ENCODE data around the gene RALGDS.

DNA sequence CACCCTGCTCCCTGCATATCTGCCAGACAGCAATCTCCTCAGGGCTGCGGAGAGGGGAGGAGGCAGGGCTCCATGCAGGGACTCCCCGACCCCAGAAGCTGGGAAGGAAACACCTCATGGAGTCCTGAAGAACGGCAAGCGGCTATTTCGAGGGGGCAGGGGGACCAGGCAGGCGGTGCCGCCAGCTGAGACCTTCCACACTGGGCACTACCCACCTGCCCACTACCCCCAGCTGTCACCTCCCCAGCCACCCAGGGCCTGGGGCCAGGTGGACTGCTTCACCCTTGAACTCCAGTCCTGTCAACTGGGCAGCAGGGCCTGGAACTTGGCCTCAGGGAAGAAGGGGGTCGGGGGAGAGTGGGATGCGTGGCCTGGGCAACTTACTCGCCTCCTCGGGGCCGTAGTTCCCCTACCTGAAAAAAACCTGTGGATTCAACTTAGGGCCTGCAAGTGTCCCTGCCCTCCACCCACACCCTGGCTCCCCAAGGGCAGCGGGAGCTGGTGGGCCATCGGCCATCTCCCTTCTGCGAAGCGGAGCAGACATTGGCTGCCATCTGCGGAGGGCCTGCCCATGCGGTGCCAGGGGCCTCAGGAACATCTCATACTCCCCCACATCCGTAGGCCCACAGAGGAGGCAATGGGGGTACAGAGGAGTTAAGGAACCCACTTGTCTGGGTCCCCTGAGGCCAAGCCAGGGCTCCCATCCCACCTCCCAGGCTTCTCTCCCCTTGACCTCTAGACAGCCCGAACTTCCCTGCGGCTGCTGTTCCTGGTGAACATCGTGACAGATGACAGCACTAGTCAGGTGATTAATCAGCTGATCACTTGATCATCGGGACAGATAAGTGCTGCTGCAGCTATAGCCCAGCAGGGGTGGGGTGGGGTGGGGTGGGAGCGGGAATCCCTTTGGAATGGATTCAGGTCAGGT lies 18.5 kb upstream of the RALGDS start:
- TF ChIP-seq ARNT (IDR thresholded peaks at IDR 0.05) (no peak), BHLHE40 (IDR thresholded peaks at IDR 0.05; ENCODE audit: borderline replicate concordance) (no peak), SP1 (IDR thresholded peaks at IDR 0.05) (no peak), ELF4 (IDR thresholded peaks at IDR 0.05) (no peak), FOXM1 (IDR thresholded peaks at IDR 0.05; ENCODE audit: borderline replicate concordance) (no peak), LEF1 (IDR thresholded peaks at IDR 0.05; ENCODE audit: borderline replicate concordance) (no peak), TARDBP (IDR thresholded peaks at IDR 0.05) (no peak), NFRKB (IDR thresholded peaks at IDR 0.05) (no peak)
- TF ChIP-seq, protein P1, sequence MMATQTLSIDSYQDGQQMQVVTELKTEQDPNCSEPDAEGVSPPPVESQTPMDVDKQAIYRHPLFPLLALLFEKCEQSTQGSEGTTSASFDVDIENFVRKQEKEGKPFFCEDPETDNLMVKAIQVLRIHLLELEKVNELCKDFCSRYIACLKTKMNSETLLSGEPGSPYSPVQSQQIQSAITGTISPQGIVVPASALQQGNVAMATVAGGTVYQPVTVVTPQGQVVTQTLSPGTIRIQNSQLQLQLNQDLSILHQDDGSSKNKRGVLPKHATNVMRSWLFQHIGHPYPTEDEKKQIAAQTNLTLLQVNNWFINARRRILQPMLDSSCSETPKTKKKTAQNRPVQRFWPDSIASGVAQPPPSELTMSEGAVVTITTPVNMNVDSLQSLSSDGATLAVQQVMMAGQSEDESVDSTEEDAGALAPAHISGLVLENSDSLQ (IDR thresholded peaks at IDR 0.05): no peak

Measured in HEK293T (cell line).